ENCODE measurements around the gene FITM1.

- TF ChIP-seq CTCF (IDR thresholded peaks at IDR 0.05; ENCODE audit: poor library complexity, severe bottlenecking) (no peak), EZH2 (IDR thresholded peaks at IDR 0.05; ENCODE audit: borderline replicate concordance, insufficient read depth, low read length, poor library complexity, severe bottlenecking) (no peak), RAD21 (conservative IDR thresholded peaks at IDR 0.05) (no peak)
Measured at GRCh38 chr14:24129410-24129998, 955 bp upstream of the FITM1 start.

All from neural cell (in vitro differentiated cells).